ENCODE results near the gene FAHD2A. TPM values are rescaled to one million over a fixed set of nuclear protein-coding genes. Genes with fewer than 3 reads are reported as not detected.

Gene FAHD2A
- total and polyA plus RNA-seq, 7 donors: 8.9 to 30.5 (median 19.4) TPM

DNA sequence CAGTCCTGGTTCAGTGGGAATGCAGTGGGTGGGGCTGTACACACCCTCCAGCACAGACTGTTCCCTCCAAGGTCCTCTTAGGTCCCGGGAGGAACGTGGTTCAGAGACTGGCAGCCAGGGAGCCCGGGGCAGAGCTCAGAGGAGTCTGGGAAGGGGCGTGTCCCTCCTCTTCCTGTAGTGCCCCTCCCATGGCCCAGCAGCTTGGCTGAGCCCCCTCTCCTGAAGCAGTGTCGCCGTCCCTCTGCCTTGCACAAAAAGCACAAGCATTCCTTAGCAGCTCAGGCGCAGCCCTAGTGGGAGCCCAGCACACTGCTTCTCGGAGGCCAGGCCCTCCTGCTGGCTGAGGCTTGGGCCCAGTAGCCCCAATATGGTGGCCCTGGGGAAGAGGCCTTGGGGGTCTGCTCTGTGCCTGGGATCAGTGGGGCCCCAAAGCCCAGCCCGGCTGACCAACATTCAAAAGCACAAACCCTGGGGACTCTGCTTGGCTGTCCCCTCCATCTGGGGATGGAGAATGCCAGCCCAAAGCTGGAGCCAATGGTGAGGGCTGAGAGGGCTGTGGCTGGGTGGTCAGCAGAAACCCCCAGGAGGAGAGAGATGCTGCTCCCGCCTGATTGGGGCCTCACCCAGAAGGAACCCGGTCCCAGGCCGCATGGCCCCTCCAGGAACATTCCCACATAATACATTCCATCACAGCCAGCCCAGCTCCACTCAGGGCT is 17.5 kb upstream of the FAHD2A start:
- Histone ChIP-seq H3K4me3 (no peak overlapping the region), H3K9me3 (no peaks in the 10 kb centered on the region), H3K4me1 (peaks cover 0 to 8% (median 6%) of the 10 kb centered on the region in 4 donors), H3K36me3 (no peaks in the 10 kb centered on the region), H3K27me3 (peaks cover 0 to 7% (median 0%) of the 10 kb centered on the region in 3 donors), H3K27ac (peak overlapping the region in 1 of 4 donors; percentile 22)
- whole genome bisulfite sequencing, 2 donors: 52 to 65% methylated on average over 12 of the region's 12 CpGs
- peak; percentile 63 for DNase-seq
- TF ChIP-seq POLR2A (IDR thresholded peaks at IDR 0.05) (no peak), EP300 (IDR thresholded peaks at IDR 0.05) (no peak), POLR2AphosphoS5 (IDR thresholded peaks at IDR 0.05) (no peak)
- TF ChIP-seq, protein P1, sequence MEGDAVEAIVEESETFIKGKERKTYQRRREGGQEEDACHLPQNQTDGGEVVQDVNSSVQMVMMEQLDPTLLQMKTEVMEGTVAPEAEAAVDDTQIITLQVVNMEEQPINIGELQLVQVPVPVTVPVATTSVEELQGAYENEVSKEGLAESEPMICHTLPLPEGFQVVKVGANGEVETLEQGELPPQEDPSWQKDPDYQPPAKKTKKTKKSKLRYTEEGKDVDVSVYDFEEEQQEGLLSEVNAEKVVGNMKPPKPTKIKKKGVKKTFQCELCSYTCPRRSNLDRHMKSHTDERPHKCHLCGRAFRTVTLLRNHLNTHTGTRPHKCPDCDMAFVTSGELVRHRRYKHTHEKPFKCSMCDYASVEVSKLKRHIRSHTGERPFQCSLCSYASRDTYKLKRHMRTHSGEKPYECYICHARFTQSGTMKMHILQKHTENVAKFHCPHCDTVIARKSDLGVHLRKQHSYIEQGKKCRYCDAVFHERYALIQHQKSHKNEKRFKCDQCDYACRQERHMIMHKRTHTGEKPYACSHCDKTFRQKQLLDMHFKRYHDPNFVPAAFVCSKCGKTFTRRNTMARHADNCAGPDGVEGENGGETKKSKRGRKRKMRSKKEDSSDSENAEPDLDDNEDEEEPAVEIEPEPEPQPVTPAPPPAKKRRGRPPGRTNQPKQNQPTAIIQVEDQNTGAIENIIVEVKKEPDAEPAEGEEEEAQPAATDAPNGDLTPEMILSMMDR (IDR thresholded peaks at IDR 0.05): no peak
- intact Hi-C loops (cut with DNase I): loop anchor here (5.0 kb wide), 1 partner anchor 38 kb away; no protein-coding TSS in a partner anchor

DNA sequence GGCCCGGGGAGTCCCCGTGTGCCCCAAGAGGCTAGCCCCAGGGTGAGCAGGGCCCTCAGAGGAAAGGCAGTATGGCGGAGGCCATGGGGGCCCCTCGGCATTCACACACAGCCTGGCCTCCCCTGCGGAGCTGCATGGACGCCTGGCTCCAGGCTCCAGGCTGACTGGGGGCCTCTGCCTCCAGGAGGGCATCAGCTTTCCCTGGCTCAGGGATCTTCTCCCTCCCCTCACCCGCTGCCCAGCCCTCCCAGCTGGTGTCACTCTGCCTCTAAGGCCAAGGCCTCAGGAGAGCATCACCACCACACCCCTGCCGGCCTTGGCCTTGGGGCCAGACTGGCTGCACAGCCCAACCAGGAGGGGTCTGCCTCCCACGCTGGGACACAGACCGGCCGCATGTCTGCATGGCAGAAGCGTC is 16.9 kb upstream of the FAHD2A start:
- Histone ChIP-seq H3K36me3 (no peaks in the 10 kb centered on the region), H3K27me3 (peaks cover 0 to 7% (median 0%) of the 10 kb centered on the region in 3 donors), H3K9me3 (no peaks in the 10 kb centered on the region), H3K4me3 (no peak overlapping the region), H3K4me1 (peaks cover 0 to 8% (median 6%) of the 10 kb centered on the region in 4 donors), H3K27ac (no peak overlapping the region)
- peak; percentile 47 for DNase-seq
- TF ChIP-seq POLR2A (IDR thresholded peaks at IDR 0.05): no peak
- TF ChIP-seq EP300 (IDR thresholded peaks at IDR 0.05): no peak
- TF ChIP-seq POLR2AphosphoS5 (IDR thresholded peaks at IDR 0.05): no peak
- TF ChIP-seq, protein P1 (IDR thresholded peaks at IDR 0.05): no peak
- intact Hi-C loops (cut with DNase I): loop anchor here (5.0 kb wide), 1 partner anchor 38 kb away; no protein-coding TSS in a partner anchor
- WGBS, 2 donors: 86 to 93% methylated on average over 12 of the region's 12 CpGs

DNA sequence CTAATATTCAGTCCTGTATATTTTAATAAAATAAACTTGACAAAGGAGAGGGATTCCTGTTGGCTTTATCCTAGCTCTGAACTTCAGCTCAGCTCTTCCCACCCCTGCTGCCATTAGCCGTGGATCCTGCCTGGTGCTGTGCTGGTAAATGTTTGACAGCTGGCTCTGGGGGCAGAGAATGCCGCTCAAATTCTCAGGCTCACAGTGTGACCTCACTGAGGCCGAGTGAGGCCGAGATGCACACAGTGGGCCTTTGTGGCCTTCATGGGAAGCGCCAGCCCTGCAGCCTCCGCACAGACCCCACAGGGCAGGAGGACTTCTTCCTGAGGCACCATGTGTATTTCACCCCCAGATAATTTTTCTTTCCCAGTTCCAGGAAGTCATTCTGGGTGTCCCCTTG is 16.5 kb upstream of the FAHD2A start:
- TF ChIP-seq, protein P1 (IDR thresholded peaks at IDR 0.05): no peak
- no peak for TF ChIP-seq POLR2A (IDR thresholded peaks at IDR 0.05)
- no peak for TF ChIP-seq POLR2AphosphoS5 (IDR thresholded peaks at IDR 0.05)
- Histone ChIP-seq H3K4me3 (no peak overlapping the region), H3K4me1 (peaks cover 0 to 8% (median 6%) of the 10 kb centered on the region in 4 donors), H3K36me3 (no peaks in the 10 kb centered on the region), H3K27me3 (peaks cover 0 to 7% (median 0%) of the 10 kb centered on the region in 3 donors), H3K9me3 (no peaks in the 10 kb centered on the region), H3K27ac (no peak overlapping the region)
- intact Hi-C loops (cut with DNase I): loop anchor here (5.0 kb wide), 1 partner anchor 39 kb away; no protein-coding TSS in a partner anchor
- WGBS, 2 donors: 92 to 94% methylated on average over 6 of the region's 6 CpGs
- DNase-seq: no peak

DNA sequence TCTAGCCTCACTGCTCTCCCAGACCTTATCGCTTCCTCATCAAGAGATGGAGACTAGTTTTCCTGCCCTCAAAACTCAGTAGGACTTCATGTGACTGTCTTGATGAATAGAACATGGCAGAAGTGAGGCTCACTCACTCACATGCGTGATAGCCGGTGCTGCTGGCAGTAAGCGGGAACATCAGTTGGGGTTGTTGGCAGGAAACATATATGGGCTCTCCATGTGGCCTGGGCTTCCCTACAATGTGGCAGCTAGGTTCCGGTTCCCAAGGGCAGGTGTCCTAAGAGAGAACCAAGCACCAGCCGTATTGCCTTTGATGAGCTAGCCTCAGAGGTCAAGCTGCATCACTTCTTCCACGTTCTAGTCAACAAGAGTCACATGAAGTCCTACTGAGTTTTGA is 15.2 kb upstream of the FAHD2A start:
- no peak for DNase-seq
- Histone ChIP-seq H3K27ac (no peak overlapping the region), H3K9me3 (no peaks in the 10 kb centered on the region), H3K4me3 (no peak overlapping the region), H3K4me1 (peaks cover 0 to 8% (median 6%) of the 10 kb centered on the region in 4 donors), H3K27me3 (peaks cover 0 to 7% (median 0%) of the 10 kb centered on the region in 3 donors), H3K36me3 (no peaks in the 10 kb centered on the region)
- no peak for TF ChIP-seq POLR2AphosphoS5 (IDR thresholded peaks at IDR 0.05)
- TF ChIP-seq, protein P1 (IDR thresholded peaks at IDR 0.05): no peak
- TF ChIP-seq EP300 (IDR thresholded peaks at IDR 0.05): no peak
- TF ChIP-seq POLR2A (IDR thresholded peaks at IDR 0.05): no peak
- intact Hi-C loops (cut with DNase I): loop anchor here (5.0 kb wide), 1 partner anchor 40 kb away; no protein-coding TSS in a partner anchor
- WGBS, 2 donors: 95% methylated on average over 7 of the region's 7 CpGs
